Measurements from ENCODE around the gene ATF7. TPM values are rescaled to one million over a fixed set of nuclear protein-coding genes. Genes with fewer than 3 reads are reported as not detected.
"Not testable (repeated sequence)": the region's sequence is repeated elsewhere in the genome, so short reads cannot be mapped to it uniquely, and the experiment has no call there.

ATF7 gene
- total RNA-seq, 1 donor = 17.4 TPM

GRCh38 chr12:53612978-53613377 lies 13.2 kb downstream of the ATF7 start:
- DNase-seq (ENCODE audit: insufficient read length, low spot score, missing footprints) = no peak
- Histone ChIP-seq H3K27me3 (ENCODE audit: insufficient read depth, low read length) (no peaks in the 10 kb centered on the region), H3K79me2 (ENCODE audit: insufficient read depth, low read length) (peaks cover 83% of the 10 kb centered on the region), H2AFZ (ENCODE audit: low read length) (no peak overlapping the region), H3K4me3 (ENCODE audit: insufficient read depth, low read length) (no peak overlapping the region), H3K36me3 (ENCODE audit: insufficient read depth, low read length) (peaks cover 6% of the 10 kb centered on the region), H3K27ac (ENCODE audit: low read depth, low read length) (no peak overlapping the region), H3K4me2 (ENCODE audit: insufficient read depth, low read length) (no peak overlapping the region), H3K4me1 (ENCODE audit: insufficient read depth, low read length) (peaks cover 9% of the 10 kb centered on the region), H4K20me1 (ENCODE audit: insufficient read depth, low read length) (peaks cover 11% of the 10 kb centered on the region), H3K9me3 (ENCODE audit: low read depth, low read length) (no peaks in the 10 kb centered on the region)
- TF ChIP-seq, protein P1, sequence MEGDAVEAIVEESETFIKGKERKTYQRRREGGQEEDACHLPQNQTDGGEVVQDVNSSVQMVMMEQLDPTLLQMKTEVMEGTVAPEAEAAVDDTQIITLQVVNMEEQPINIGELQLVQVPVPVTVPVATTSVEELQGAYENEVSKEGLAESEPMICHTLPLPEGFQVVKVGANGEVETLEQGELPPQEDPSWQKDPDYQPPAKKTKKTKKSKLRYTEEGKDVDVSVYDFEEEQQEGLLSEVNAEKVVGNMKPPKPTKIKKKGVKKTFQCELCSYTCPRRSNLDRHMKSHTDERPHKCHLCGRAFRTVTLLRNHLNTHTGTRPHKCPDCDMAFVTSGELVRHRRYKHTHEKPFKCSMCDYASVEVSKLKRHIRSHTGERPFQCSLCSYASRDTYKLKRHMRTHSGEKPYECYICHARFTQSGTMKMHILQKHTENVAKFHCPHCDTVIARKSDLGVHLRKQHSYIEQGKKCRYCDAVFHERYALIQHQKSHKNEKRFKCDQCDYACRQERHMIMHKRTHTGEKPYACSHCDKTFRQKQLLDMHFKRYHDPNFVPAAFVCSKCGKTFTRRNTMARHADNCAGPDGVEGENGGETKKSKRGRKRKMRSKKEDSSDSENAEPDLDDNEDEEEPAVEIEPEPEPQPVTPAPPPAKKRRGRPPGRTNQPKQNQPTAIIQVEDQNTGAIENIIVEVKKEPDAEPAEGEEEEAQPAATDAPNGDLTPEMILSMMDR (IDR thresholded peaks at IDR 0.05; ENCODE audit: extremely low read depth, low read depth, low read length) = no peak

- Histone ChIP-seq H3K27me3 (ENCODE audit: insufficient read depth, low read length) (no peaks in the 10 kb centered on the region), H4K20me1 (ENCODE audit: insufficient read depth, low read length) (peaks cover 11% of the 10 kb centered on the region), H3K79me2 (ENCODE audit: insufficient read depth, low read length) (peaks cover 73% of the 10 kb centered on the region), H3K9me3 (ENCODE audit: low read depth, low read length) (no peaks in the 10 kb centered on the region), H3K27ac (ENCODE audit: low read depth, low read length) (no peak overlapping the region), H3K36me3 (ENCODE audit: insufficient read depth, low read length) (peaks cover 6% of the 10 kb centered on the region), H3K4me3 (ENCODE audit: insufficient read depth, low read length) (no peak overlapping the region), H2AFZ (ENCODE audit: low read length) (no peak overlapping the region), H3K4me2 (ENCODE audit: insufficient read depth, low read length) (no peak overlapping the region), H3K4me1 (ENCODE audit: insufficient read depth, low read length) (peaks cover 5% of the 10 kb centered on the region)
- TF ChIP-seq, protein P1 (IDR thresholded peaks at IDR 0.05; ENCODE audit: extremely low read depth, low read depth, low read length) = no peak
- no peak for DNase-seq (ENCODE audit: insufficient read length, low spot score, missing footprints)
Observed at GRCh38 chr12:53611304-53611703, 14.9 kb downstream of the ATF7 start.

DNA sequence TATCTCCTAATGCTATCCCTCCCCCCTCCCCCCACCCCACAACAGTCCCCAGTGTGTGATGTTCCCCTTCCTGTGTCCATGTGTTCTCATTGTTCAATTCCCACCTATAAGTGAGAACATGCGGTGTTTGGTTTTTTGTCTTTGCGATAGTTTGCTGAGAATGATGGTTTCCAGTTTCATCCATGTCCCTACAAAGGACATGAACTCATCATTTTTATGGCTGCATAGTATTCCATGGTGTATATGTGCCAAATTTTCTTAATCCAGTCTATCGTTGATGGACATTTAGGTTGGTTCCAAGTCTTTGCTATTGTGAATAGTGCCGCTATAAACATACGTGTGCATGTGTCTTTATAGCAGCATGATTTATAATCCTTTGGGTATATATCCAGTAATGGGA lies 19.5 kb downstream of the ATF7 start:
- peaks cover 65% of the 10 kb centered on the region for H3K79me2 ChIP-seq (ENCODE audit: insufficient read depth, low read length)
- not testable (repeated sequence) for H3K4me3 ChIP-seq (ENCODE audit: insufficient read depth, low read length); H3K9me3 ChIP-seq (ENCODE audit: low read depth, low read length); DNase-seq (ENCODE audit: insufficient read length, low spot score, missing footprints); H3K27ac ChIP-seq (ENCODE audit: low read depth, low read length); H3K4me2 ChIP-seq (ENCODE audit: insufficient read depth, low read length); H3K36me3 ChIP-seq (ENCODE audit: insufficient read depth, low read length); H4K20me1 ChIP-seq (ENCODE audit: insufficient read depth, low read length); H3K27me3 ChIP-seq (ENCODE audit: insufficient read depth, low read length); H2AFZ ChIP-seq (ENCODE audit: low read length)
- peaks cover 17% of the 10 kb centered on the region for H3K4me1 ChIP-seq (ENCODE audit: insufficient read depth, low read length)

- Histone ChIP-seq H3K27me3 (ENCODE audit: insufficient read depth, low read length) (no peaks in the 10 kb centered on the region), H3K4me3 (ENCODE audit: insufficient read depth, low read length) (no peak overlapping the region), H3K4me1 (ENCODE audit: insufficient read depth, low read length) (peaks cover 21% of the 10 kb centered on the region), H4K20me1 (ENCODE audit: insufficient read depth, low read length) (peaks cover 7% of the 10 kb centered on the region), H3K9me3 (ENCODE audit: low read depth, low read length) (no peaks in the 10 kb centered on the region), H3K27ac (ENCODE audit: low read depth, low read length) (no peak overlapping the region), H3K36me3 (ENCODE audit: insufficient read depth, low read length) (peaks cover 10% of the 10 kb centered on the region), H2AFZ (ENCODE audit: low read length) (no peak overlapping the region), H3K79me2 (ENCODE audit: insufficient read depth, low read length) (peaks cover 64% of the 10 kb centered on the region), H3K4me2 (ENCODE audit: insufficient read depth, low read length) (no peak overlapping the region)
- TF ChIP-seq, protein P1 (IDR thresholded peaks at IDR 0.05; ENCODE audit: extremely low read depth, low read depth, low read length) = no peak
- DNase-seq (ENCODE audit: insufficient read length, low spot score, missing footprints) = no peak
Observed at GRCh38 chr12:53604581-53604980, 21.6 kb downstream of the ATF7 start.
